WTC11 (cell line): ENCODE data around the gene PHLPP1. TPM values are rescaled to one million over a fixed set of nuclear protein-coding genes. Genes with fewer than 3 reads are reported as not detected.

Source experiments
- ATAC-seq: fragments of 200-7000 bp; cut with Tn5 transposase; 2 replicates; pipeline ENCODE4 v1.10.0; 2021; ENCODE audit warnings: mild to moderate bottlenecking, moderate library complexity
- CTCF ChIA-PET: fragments of 300-600 bp; sonication (Branson Sonifier 250); formaldehyde crosslinking; loops from one replicate; lab custom pipeline; 2021; ENCODE audit warnings: antibody characterized with exemption; lab: Charles Lee
- POLR2A ChIA-PET: fragments of 350-600 bp; sonication (Branson Sonifier 250); formaldehyde crosslinking; loops from one replicate; lab custom pipeline; 2021; ENCODE audit warnings: antibody characterized with exemption; lab: Charles Lee
- DNase-seq: peaks from one replicate; pipeline ENCODE4 v3.0.0; 2021; ENCODE audit warnings: low spot score
- H3K27ac Mint-ChIP-seq: 2 replicates; pipeline ENCODE4 v1.8.0; 2021; ENCODE audit warnings: mixed read lengths
- H3K27me3 Mint-ChIP-seq: 2 replicates; pipeline ENCODE4 v1.8.0; 2021; ENCODE audit warnings: low read depth, mild to moderate bottlenecking, moderate library complexity, mixed read lengths
- H3K36me3 Mint-ChIP-seq: 2 replicates; pipeline ENCODE4 v1.8.0; 2021; ENCODE audit warnings: mixed read lengths
- H3K4me1 Mint-ChIP-seq: 2 replicates; pipeline ENCODE4 v1.8.0; 2022; ENCODE audit warnings: mixed read lengths
- H3K4me3 Mint-ChIP-seq: 2 replicates; pipeline ENCODE4 v1.8.0; 2021; ENCODE audit warnings: mild to moderate bottlenecking, moderate library complexity, mixed read lengths
- H3K9me3 Mint-ChIP-seq: 2 replicates; pipeline ENCODE4 v1.8.0; 2021; ENCODE audit warnings: mixed read lengths
- ARID4B ChIP-seq: sonication (generic); formaldehyde crosslinking; IDR thresholded peaks from 2 replicates; pipeline ENCODE4 v1.8.0; 2023; ENCODE audit warnings: missing genetic modification reagents, mild to moderate bottlenecking, borderline replicate concordance
- ATF3 ChIP-seq: sonication (generic); formaldehyde crosslinking; conservative IDR thresholded peaks from 2 replicates; pipeline ENCODE4 v1.8.1; 2022; ENCODE audit warnings: mild to moderate bottlenecking, missing genetic modification reagents
- CREB1 ChIP-seq: sonication (generic); formaldehyde crosslinking; IDR thresholded peaks from 2 replicates; pipeline ENCODE4 v1.8.0; 2023; ENCODE audit warnings: mild to moderate bottlenecking, missing genetic modification reagents
- CTCF ChIP-seq: fragments of 200-600 bp; IDR thresholded peaks from 2 replicates; pipeline ENCODE4 v1.8.0; 2022; ENCODE audit warnings: antibody characterized with exemption
- ERG ChIP-seq: fragments of 250-450 bp; sonication (Bioruptor Pico); IDR thresholded peaks from 2 replicates; pipeline ENCODE4 v1.8.0; 2021; ENCODE audit warnings: mild to moderate bottlenecking
- FOXK1 ChIP-seq: sonication (generic); formaldehyde crosslinking; IDR thresholded peaks from 2 replicates; pipeline ENCODE4 v1.8.0; 2022; ENCODE audit warnings: mild to moderate bottlenecking, moderate library complexity, missing genetic modification reagents
- FOXP4 ChIP-seq: sonication (generic); formaldehyde crosslinking; IDR thresholded peaks from 2 replicates; pipeline ENCODE4 v1.8.0; 2022; ENCODE audit warnings: mild to moderate bottlenecking, missing genetic modification reagents
- KAT7 ChIP-seq: sonication (generic); formaldehyde crosslinking; IDR thresholded peaks from 2 replicates; pipeline ENCODE4 v1.8.1; 2023; ENCODE audit warnings: missing genetic modification reagents, mild to moderate bottlenecking, borderline replicate concordance
- MAX ChIP-seq: sonication (generic); formaldehyde crosslinking; IDR thresholded peaks from 2 replicates; pipeline ENCODE4 v1.8.0; 2022; ENCODE audit warnings: mild to moderate bottlenecking, missing genetic modification reagents
- PRRX2 ChIP-seq: fragments of 250-450 bp; sonication (Bioruptor Pico); IDR thresholded peaks from 2 replicates; pipeline ENCODE4 v1.8.0; 2021; ENCODE audit warnings: mild to moderate bottlenecking
- SP1 ChIP-seq: sonication (generic); formaldehyde crosslinking; conservative IDR thresholded peaks from 2 replicates; pipeline ENCODE4 v1.8.1; 2022; ENCODE audit warnings: missing genetic modification reagents
- ZNF263 ChIP-seq: sonication (generic); formaldehyde crosslinking; IDR thresholded peaks from 2 replicates; pipeline ENCODE4 v1.8.1; 2022; ENCODE audit warnings: low read depth, mild to moderate bottlenecking, moderate library complexity, missing genetic modification reagents
- ZNF317 ChIP-seq: sonication (generic); formaldehyde crosslinking; IDR thresholded peaks from 2 replicates; pipeline ENCODE4 v1.8.1; 2023; ENCODE audit warnings: low read depth, mild to moderate bottlenecking, moderate library complexity, missing genetic modification reagents, borderline replicate concordance
- total RNA-seq: library from RNA; stranded (reverse); gene quantifications from 3 replicates; pipeline ENCODE4 v1.2.3, GENCODE V29; 2021

The PHLPP1 gene
- total RNA-seq, 1 experiment from 2014 or later = 52.0 TPM

DNA sequence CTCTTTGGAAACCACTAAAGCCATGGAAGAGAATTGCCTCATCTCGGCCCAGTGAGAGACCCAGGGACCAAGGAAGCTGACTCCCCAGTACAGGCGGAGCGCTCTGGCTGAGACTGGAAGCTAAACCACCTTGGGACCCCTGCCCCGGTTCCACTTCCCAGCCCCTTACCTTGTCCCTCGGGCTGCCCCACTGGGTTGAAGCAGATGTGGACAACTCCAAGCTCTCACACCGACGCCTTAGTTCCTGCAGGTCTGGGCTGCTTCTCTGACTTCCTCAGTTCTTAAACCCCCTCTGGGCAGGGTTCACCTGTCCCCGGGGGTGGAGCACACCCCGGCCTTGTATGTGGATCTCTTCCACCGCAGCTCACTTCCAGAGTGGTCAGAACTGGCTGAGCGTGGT is 266.2 kb downstream of the PHLPP1 start:
- no peak overlapping the region; the same call in 1 of the 2 replicates for H3K27ac Mint-ChIP-seq
- H3K36me3 Mint-ChIP-seq = peaks cover 36% of the 10 kb centered on the region
- no peaks in the 10 kb centered on the region for H3K27me3 Mint-ChIP-seq
- H3K4me3 Mint-ChIP-seq = no peak overlapping the region
- POLR2A ChIA-PET = no interaction called here
- no peak for DNase-seq
- no peak for ATAC-seq
- peaks cover 7% of the 10 kb centered on the region for H3K9me3 Mint-ChIP-seq
- CTCF ChIA-PET = interaction anchor here (0.7 to 2.1 kb wide), 14 partner anchors 8 to 524 kb away, joined by 3 to 26 read pairs (median 4); partner anchors contain the start of gene PHLPP1
- TF ChIP-seq ERG (CRISPR knock-in tag) = no peak
- no peak for TF ChIP-seq KAT7
- TF ChIP-seq FOXP4 (CRISPR knock-in tag) = no peak
- no peak for TF ChIP-seq ZNF263
- no peak for TF ChIP-seq ARID4B (CRISPR knock-in tag)
- TF ChIP-seq CREB1 (CRISPR knock-in tag) = no peak
- no peak for TF ChIP-seq CTCF
- no peak for TF ChIP-seq ZNF317 (CRISPR knock-in tag)
- no peak for TF ChIP-seq FOXK1 (CRISPR knock-in tag)
- H3K4me1 Mint-ChIP-seq = peaks cover 12% of the 10 kb centered on the region

- Mint-ChIP-seq H3K36me3 (peaks cover 24% of the 10 kb centered on the region), H3K9me3 (peaks cover 7% of the 10 kb centered on the region), H3K4me3 (no peak overlapping the region), H3K27ac (no peak overlapping the region), H3K4me1 (peaks cover 12% of the 10 kb centered on the region), H3K27me3 (no peaks in the 10 kb centered on the region)
- CTCF ChIA-PET = interaction anchor here (0.6 to 2.1 kb wide), 26 partner anchors 9 to 793 kb away, joined by 3 to 26 read pairs (median 4); partner anchors contain the start of gene PHLPP1
- DNase-seq (peak; percentile 61), ATAC-seq (peak; percentile 90)
- no peak for TF ChIP-seq ATF3 (CRISPR knock-in tag)
- TF ChIP-seq CTCF = peak; percentile 76
- no peak for TF ChIP-seq ERG (CRISPR knock-in tag)
- TF ChIP-seq MAX = 0 out of 2 replicates have a peak, but pooled peaks have one; percentile 41
- no peak for TF ChIP-seq PRRX2 (CRISPR knock-in tag)
- no peak for TF ChIP-seq FOXP4 (CRISPR knock-in tag)
- TF ChIP-seq SP1 (CRISPR knock-in tag) = 0 out of 2 replicates have a peak, but pooled peaks have one; percentile 30
- POLR2A ChIA-PET = interaction anchor here (0.8 kb wide), 1 partner anchor 10 kb away, joined by 3 read pairs; no protein-coding TSS in a partner anchor
Measured at GRCh38 chr18:62982600-62983251, 267.4 kb downstream of the PHLPP1 start.
